Measurements from ENCODE around the gene CBX8. TPM values are rescaled to one million over a fixed set of nuclear protein-coding genes. Genes with fewer than 3 reads are reported as not detected.

Gene CBX8
- total RNA-seq, 1 donor from 2014 or later: 5.3 TPM

GRCh38 chr17:79811011-79811867 is 14.4 kb upstream of the CBX8 start:
- ATAC-seq (peak; percentile 67), DNase-seq (ENCODE audit: missing footprints) (no peak)
- intact Hi-C loops (cut with DNase I): loop anchor here (2.0 kb wide), 1 partner anchor 28 kb away; the partner anchor contains the start of gene CBX4

GRCh38 chr17:79810130-79811010 is 13.5 kb upstream of the CBX8 start:
- ATAC-seq (peak; percentile 82), DNase-seq (ENCODE audit: missing footprints) (peak; percentile 91)
- intact Hi-C loops (cut with DNase I): loop anchor here (2.0 kb wide), 1 partner anchor 28 kb away; the partner anchor contains the start of gene CBX4

- no peak for DNase-seq (ENCODE audit: missing footprints)
- no peak for ATAC-seq
- intact Hi-C loops (cut with DNase I): loop anchor here (2.0 kb wide), 2 partner anchors 29 to 181 kb away; partner anchors contain the start of gene CBX4
Measured at GRCh38 chr17:79809530-79810129, 12.8 kb upstream of the CBX8 start.

- DNase-seq (ENCODE audit: missing footprints) (no peak), ATAC-seq (peak; percentile 29)
- intact Hi-C loops (cut with DNase I): loop anchor here (2.0 kb wide), 1 partner anchor 182 kb away; no protein-coding TSS in a partner anchor
Measured at GRCh38 chr17:79808763-79809529, 12.1 kb upstream of the CBX8 start.

GRCh38 chr17:79806863-79807720 is 10.2 kb upstream of the CBX8 start:
- intact Hi-C loops (cut with DNase I): no loop called here
- ATAC-seq: no peak
- DNase-seq (ENCODE audit: missing footprints): no peak

- DNase-seq (ENCODE audit: missing footprints) (no peak), ATAC-seq (no peak)
- intact Hi-C loops (cut with DNase I): no loop called here
Measured at GRCh38 chr17:79806446-79806760, 9.5 kb upstream of the CBX8 start.

GRCh38 chr17:79804856-79805696 is 8.2 kb upstream of the CBX8 start:
- intact Hi-C loops (cut with DNase I): no loop called here
- DNase-seq (ENCODE audit: missing footprints): no peak
- no peak for ATAC-seq

GRCh38 chr17:79803997-79804855 is 7.3 kb upstream of the CBX8 start:
- no peak for DNase-seq (ENCODE audit: missing footprints)
- no peak for ATAC-seq
- intact Hi-C loops (cut with DNase I): no loop called here

- intact Hi-C loops (cut with DNase I): no loop called here
- DNase-seq (ENCODE audit: missing footprints) (no peak), ATAC-seq (no peak)
Measured at GRCh38 chr17:79803421-79803996, 6.6 kb upstream of the CBX8 start.

- intact Hi-C loops (cut with DNase I): no loop called here
- no peak for DNase-seq (ENCODE audit: missing footprints)
- no peak for ATAC-seq
Measured at GRCh38 chr17:79802736-79803420, 6.0 kb upstream of the CBX8 start.

- no peak for ATAC-seq
- DNase-seq (ENCODE audit: missing footprints): no peak
- intact Hi-C loops (cut with DNase I): no loop called here
Measured at GRCh38 chr17:79802039-79802735, 5.3 kb upstream of the CBX8 start.

GRCh38 chr17:79801156-79802038 is 4.5 kb upstream of the CBX8 start:
- intact Hi-C loops (cut with DNase I): no loop called here
- no peak for ATAC-seq
- no peak for DNase-seq (ENCODE audit: missing footprints)

GRCh38 chr17:79800325-79801155 is 3.7 kb upstream of the CBX8 start:
- ATAC-seq: no peak
- intact Hi-C loops (cut with DNase I): no loop called here
- no peak for DNase-seq (ENCODE audit: missing footprints)

Measured in Right ventricle myocardium inferior (tissue), 1 donor.